ENCODE data around the gene SPRED3.

Gene SPRED3

GRCh38 chr19:38443458-38443999 is 55.0 kb downstream of the SPRED3 start:
- TF ChIP-seq, protein P1, sequence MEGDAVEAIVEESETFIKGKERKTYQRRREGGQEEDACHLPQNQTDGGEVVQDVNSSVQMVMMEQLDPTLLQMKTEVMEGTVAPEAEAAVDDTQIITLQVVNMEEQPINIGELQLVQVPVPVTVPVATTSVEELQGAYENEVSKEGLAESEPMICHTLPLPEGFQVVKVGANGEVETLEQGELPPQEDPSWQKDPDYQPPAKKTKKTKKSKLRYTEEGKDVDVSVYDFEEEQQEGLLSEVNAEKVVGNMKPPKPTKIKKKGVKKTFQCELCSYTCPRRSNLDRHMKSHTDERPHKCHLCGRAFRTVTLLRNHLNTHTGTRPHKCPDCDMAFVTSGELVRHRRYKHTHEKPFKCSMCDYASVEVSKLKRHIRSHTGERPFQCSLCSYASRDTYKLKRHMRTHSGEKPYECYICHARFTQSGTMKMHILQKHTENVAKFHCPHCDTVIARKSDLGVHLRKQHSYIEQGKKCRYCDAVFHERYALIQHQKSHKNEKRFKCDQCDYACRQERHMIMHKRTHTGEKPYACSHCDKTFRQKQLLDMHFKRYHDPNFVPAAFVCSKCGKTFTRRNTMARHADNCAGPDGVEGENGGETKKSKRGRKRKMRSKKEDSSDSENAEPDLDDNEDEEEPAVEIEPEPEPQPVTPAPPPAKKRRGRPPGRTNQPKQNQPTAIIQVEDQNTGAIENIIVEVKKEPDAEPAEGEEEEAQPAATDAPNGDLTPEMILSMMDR (IDR thresholded peaks at IDR 0.05; ENCODE audit: low read depth, low read length), result no peak
- H3K4me3 ChIP-seq (ENCODE audit: low read depth, low read length), result no peak overlapping the region

DNA sequence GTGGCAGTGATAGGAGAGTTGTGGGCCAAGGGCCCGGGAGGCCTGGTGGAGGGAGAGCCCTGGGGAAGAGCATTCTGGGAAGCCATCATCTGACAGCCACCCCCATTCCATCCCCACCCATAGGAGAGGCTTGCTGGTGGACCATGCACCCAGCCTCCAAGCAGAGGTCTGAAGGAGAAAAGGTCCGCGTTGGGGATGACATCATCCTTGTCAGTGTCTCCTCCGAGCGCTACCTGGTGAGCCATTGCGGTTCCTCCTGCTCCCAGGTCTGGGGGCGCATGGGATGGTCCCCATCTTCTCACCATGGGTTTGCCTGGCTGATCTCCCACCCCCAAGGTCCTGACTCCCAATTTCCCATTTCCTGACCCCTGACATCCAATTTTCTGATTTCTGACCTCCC is 55.5 kb downstream of the SPRED3 start:
- no peak overlapping the region for H3K4me3 ChIP-seq (ENCODE audit: low read depth, low read length)
- TF ChIP-seq, protein P1 (IDR thresholded peaks at IDR 0.05; ENCODE audit: low read depth, low read length), result no peak

GRCh38 chr19:38445362-38445761 is 56.9 kb downstream of the SPRED3 start:
- TF ChIP-seq, protein P1 (IDR thresholded peaks at IDR 0.05; ENCODE audit: low read depth, low read length), result no peak
- no peak overlapping the region for H3K4me3 ChIP-seq (ENCODE audit: low read depth, low read length)

- H3K4me3 ChIP-seq (ENCODE audit: low read depth, low read length), result no peak overlapping the region
- TF ChIP-seq, protein P1 (IDR thresholded peaks at IDR 0.05; ENCODE audit: low read depth, low read length), result no peak
Measured at GRCh38 chr19:38448225-38448624, 59.7 kb downstream of the SPRED3 start.

Measured in WI38 (cell line).